GOT3 (cell line): ENCODE data around the gene CYP4F2.
"Not testable (repeated sequence)": the region's sequence is repeated elsewhere in the genome, so short reads cannot be mapped to it uniquely, and the experiment has no call there.

Source experiments
- DNase-seq: peaks from one replicate; lab custom pipeline; 2025; ENCODE audit warnings: mixed read lengths; lab: John Stamatoyannopoulos, UW

The CYP4F2 gene, protein sequence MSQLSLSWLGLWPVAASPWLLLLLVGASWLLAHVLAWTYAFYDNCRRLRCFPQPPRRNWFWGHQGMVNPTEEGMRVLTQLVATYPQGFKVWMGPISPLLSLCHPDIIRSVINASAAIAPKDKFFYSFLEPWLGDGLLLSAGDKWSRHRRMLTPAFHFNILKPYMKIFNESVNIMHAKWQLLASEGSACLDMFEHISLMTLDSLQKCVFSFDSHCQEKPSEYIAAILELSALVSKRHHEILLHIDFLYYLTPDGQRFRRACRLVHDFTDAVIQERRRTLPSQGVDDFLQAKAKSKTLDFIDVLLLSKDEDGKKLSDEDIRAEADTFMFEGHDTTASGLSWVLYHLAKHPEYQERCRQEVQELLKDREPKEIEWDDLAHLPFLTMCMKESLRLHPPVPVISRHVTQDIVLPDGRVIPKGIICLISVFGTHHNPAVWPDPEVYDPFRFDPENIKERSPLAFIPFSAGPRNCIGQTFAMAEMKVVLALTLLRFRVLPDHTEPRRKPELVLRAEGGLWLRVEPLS

DNA sequence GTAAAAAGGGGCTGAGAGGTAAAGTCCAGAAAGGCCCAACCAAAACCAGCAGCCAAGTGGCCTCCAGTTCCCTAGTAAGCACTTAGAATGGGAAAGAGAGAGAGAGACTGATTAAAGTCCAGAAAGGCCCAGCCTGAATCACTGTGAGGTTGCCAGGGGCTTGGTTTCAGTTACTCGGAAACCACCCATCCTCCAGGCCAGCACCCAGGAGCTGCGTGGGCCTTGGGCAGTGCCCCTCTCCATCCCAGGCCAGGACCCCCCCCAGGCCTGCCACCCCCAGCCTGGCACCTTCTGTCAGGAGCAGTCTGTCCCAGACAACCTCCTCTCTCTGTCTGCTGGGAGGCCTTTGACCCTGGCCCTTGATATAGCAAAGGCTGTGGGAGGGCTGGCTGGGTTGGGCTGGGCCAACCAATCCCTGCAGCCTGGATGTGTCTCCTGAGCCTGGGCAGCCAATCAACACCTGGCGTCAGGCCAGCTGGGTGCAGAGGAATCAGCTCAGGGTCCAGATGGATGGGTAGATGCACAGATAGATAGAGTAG is at the start of gene CYP4F2:
TSS of gene CYP4F2 (minus strand) at position 337 of the 539 bp plus-strand sequence. CDS start 463 bp downstream, outside the sequence.
- DNase-seq, result no peak

DNA sequence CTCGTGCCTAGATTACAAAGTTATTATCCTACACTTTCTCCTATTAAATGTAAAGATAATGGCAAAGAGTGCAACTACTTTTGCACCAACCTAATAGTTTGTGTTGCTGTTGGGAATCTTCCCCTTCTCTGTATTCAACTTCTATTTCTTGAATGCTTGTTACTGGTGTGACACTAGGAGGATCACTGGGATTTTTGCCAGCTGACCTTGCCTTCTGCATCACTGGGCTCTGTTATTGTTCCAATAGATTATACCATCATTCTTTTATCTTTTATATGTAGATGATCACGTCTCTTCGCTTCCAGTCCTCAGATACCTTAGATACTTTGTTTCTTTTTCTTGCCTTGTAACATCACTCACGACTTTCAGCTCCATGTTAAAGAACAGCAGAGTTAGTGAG is 47.4 kb upstream of the CYP4F2 start:
- no peak for DNase-seq

DNA sequence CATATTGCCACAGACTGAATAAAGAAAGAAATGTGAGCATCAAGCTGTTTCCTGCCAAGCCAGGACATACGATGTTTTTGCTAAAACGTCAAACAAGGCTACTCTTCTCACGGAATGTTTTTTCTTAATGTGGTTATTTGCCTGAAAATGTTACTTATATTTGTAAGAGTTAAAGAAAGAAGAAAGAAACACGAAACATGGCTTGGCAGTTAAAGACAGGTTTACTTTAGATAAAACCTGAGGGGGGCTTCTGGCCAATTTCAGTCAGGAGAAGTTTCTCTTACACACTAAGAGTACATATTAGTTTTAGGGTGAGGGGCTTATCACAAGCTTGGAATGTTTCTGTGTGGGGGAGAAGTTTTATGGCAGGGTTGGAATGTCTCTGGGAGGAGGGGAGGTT is 46.5 kb upstream of the CYP4F2 start:
- no peak for DNase-seq

DNA sequence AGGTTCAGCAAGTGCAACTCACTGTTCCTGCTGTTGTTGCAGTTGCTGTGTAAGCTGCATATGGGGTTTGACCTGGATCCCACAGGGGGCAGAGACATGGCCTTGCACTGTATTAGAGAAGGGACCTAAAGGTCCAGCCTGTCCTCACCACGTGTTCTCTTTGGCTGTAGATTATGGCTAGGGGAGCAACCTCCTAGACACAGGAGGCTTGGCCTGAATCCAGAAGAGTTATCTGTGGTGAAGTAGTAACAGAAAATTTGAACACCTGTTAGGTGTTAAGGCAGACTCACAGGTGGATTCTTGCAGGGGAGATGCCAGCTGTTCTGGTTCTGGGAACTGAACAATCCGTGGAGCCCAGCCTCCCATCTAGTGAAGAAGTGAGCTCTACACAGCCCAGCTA is 39.9 kb upstream of the CYP4F2 start:
- no peak for DNase-seq

DNA sequence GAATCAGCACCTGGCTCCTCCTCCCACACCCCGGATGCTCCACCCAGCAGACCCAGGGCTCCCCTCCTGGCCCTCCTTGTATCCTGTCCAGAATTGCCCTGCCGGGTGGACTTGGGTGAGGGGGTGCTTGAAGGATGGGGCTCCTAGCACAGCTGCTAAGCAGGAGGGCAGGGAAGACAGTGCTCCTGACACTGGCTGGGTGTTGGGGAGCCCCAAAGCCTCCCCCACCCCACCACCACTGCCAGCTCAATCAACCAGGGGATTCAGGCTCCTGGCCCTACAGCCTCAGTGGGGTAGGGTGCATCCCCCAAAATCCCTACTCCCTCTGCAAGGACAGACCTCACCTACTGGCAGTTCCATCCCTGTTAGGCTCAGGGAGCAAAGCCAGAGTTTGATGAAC is 39.1 kb upstream of the CYP4F2 start:
- DNase-seq, result no peak

DNA sequence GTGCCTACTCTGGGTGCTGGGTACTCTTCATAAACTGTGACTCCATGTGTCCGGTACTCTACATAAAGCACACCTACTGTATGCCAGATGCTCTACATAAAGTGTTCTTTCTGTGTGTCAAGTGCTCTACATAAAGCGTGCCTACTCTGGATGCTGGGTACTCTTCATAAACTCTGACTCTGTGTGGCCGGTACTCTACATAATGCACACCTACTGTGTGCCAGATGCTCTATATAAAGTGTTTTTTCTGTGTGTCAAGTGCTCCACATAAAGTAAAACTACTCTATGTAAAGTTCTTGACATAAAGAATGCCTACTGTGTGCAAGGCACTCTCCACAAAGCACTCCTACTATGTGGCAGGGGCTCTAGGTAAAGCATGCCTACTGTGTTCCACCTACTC is 38.3 kb upstream of the CYP4F2 start:
- no peak for DNase-seq

DNA sequence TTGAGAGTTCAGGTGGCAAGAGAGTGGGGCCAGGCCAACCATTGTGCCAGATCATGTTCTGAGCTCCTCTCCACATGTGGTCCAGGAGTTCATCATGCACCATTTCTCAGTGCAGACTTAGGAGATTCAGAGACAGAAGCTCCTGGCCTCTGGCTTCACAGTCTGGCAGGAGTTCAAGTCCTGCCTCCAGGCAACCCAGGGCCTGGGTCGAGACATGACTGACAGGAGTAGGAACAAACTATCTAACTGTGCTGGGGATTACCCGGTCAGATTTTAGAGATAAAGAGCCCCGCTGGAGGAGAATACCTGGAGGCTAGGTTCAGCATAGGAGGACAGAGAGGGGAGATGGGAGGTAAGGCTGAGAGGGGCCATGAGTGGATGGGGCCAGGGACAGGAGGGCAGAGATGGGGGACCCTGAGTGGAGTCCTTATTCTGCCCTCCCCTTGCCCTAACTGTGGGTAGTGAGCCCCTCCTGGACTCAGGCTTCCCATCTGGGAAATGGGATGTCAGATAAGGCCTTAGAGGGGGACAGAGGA is 37.4 kb upstream of the CYP4F2 start:
- DNase-seq, result no peak

DNA sequence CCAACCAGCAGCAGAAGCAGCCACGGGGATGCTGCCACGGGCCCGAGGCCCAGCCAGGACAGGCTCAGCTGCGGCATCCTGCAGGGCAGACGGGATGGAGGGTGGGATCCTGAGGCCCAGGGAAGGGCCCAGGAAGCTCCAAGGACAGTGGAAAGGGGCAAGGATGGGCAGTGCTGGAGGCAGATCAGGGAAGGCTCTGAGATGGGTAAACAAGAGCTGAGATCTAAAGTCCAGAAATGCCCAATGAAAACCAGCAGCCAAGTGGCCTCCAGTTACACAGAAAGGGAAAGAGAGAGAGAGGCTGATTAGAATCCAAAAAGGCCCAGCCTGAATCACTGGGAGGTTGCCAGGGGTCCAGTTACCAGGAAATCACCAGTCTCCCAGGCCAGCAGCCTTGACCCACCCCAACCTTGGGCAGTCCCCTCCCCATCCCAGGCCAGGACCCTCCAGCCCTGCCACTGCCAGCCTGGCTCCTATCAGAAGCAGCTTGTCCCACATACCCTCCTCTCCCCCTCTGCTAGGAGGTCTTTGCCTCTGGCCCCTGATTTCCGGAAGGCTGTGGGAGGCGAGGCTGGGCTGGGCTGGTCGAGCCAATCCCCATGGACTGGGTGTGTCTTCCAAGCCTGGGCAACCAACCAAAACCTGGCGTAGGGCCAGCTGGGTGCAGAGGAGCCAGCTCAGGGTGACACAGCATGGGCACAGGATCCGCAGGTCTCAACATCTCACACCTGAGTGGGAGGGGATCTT is 36.6 kb upstream of the CYP4F2 start, which contains the start of gene CYP4F11:
TSS of gene CYP4F11 (minus strand) at position 198 of the 747 bp plus-strand sequence. CDS start at position 77, 121 bp downstream.
- no peak for DNase-seq

DNA sequence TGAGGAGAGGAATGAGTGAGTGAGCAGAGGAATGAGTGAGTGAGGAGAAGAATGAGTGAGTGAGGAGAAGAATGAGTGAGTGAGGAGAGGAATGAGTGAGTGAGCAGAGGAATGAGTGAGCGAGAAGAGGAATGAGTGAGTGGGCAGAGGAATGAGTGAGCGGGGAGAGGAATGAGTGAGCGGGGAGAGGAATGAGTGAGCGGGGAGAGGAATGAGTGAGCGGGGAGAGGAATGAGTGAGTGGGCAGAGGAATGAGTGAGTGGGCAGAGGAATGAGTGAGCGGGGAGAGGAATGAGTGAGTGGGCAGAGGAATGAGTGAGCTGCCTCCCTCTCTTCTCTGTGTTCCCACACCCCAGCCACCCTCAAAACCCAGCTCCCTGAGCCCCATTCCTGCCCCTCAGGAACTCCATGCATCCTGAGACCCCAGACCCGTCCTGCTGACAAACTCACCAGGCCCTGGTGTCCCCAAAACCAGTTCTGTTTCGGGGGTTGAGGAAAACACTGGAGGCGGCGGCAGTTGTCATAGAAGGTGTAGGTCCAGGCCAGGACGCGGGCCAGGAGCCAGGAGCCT is 36.0 kb upstream of the CYP4F2 start:
- peak; percentile 20 for DNase-seq

DNA sequence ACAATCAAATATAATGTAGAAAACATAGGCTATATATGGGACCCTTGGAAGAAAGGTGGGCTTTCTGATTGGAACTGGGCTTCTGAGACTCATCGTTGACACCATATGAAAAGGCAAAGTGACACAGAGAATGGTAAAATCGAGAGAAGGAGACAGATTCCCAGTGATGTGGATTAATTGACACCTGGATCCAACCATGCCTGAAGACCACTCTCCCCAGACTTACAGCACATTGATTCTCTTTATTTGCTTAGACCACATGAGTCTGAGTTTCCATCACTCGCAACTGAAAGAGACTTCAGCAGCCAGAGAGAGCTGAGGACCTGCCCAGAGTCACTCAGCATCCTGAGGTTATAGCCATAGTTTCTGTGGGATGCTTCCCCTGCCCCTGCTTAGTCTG is 30.4 kb upstream of the CYP4F2 start:
- no peak for DNase-seq

DNA sequence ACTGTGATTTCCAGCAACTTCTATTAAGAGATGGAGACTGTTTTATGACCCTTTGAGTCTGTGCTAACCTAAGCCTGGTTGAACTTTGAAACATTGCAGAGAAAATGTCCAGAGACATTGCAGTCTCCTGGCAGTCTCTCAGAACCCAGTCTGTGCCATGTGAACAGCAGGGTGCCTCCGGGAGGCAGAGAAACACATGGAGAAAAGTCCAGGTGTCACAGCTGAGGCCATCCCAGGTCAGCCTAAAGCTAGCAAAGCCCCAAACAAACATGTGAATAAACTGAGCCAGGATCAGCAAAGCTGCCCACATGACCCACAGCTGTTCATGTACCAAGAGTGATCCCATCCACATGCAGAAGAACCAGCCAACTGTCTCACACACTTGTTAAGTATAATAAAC is 28.6 kb upstream of the CYP4F2 start:
- no peak for DNase-seq

DNA sequence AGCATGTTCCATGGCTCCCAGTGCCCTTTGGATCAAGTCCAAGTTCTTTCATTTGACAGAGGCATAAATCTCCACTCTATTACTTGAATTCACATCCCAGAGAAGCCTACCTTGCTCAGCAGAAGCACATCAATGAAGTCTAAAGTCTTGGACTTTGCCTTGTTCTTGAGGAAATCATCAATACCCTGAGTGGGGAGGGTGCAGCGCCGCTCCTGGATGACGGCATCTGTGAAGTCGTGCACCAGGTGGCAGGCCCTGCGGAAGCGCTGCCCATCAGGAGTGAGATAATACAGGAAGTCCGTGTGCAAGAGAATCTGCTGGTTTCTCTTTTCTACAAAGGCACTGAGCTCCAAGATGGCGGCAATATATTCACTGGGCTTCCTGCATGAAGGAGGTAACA is 25.8 kb upstream of the CYP4F2 start:
- DNase-seq, result no peak

DNA sequence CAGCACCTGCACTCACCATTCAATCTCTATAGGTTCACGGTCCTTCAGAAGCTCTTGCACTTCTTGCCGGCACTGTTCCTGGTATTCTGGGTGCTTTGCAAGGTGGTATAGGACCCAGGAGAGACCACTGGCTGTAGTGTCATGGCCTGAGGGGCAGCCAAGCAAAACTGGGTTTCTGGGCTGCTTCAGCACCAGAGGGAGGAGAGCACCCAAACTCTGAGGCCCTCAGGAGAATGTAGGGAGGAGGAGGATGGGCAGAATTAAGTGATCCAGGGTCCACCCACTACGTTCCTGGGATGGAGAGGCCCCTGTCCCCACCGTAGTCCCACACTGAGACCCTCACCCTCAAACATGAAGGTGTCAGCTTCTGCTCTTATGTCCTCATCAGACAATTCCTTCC is 24.1 kb upstream of the CYP4F2 start:
- DNase-seq, result no peak

DNA sequence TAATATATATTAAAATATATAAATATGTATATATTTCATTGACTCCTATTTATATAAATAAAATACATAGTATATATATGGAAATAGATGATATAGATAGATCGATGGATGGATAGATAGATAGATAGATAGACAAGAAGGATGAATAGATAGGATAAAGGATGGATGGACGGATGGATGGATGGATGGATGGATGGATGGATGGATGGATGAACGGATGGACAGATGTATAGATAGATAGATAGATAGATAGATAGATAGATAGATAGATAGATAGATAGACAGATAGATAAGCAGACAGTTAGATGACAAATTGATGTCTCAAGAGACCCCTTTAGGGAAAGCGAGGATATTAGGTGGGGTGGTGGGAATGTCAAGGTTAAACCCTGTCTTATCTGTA is 21.4 kb upstream of the CYP4F2 start:
- DNase-seq, result no peak

DNA sequence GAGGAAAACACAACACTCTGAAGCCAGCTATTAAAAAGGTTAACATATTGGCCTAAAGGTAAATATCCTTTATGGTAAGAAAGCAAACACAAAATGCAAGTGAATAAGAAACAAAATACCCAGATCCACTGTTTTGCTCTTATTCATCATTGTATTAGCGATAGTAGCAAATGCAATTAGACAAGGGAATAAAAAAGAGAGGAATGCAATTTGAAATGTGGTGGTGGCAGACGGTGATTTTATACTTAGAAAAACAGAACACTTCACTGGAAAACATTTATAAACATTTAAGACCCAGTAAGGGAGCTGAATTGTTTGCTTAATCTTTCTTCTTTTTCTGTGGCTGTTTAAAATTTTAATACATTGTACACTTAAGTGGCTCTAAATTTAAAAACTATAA is 17.2 kb upstream of the CYP4F2 start:
- DNase-seq, result no peak

DNA sequence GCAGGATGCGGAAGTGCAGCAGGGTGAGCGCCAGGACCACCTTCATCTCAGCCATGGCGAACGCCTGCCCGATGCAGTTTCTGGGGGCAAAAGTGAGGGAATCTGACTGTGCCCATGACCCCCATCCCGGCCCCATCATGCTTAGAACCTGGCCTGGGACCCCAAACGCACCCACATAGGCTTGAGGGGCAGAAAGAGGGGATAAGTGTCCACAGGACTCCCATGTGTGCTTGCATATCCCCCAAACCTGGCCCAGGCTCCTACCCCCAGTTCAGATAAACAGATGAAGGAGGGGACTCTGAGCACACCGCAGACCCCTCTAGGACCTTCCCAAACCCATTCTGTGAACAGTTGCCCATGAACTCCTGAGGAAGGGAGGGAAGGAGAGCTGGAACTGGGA is 16.0 kb upstream of the CYP4F2 start:
- no peak for DNase-seq

DNA sequence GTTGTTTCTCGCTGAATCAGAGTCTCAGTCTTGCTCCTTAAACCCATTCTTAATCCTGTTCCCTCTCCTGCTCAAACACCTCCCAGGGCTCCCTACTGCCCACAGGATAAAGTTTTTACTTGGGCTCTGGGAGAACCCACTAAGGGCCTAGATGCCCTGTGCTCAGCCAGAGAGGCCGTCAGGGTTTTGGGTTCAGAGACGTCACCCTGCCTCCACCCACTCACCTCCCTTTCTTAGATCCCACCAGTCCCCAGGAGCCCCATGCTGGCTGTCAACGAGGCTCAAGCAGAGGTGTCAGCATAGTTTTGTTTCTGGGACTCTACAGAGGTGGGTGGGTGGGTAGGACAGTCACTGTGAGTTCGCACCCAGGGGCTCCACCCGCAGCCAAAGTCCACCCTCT is 15.5 kb upstream of the CYP4F2 start:
- no peak for DNase-seq

DNA sequence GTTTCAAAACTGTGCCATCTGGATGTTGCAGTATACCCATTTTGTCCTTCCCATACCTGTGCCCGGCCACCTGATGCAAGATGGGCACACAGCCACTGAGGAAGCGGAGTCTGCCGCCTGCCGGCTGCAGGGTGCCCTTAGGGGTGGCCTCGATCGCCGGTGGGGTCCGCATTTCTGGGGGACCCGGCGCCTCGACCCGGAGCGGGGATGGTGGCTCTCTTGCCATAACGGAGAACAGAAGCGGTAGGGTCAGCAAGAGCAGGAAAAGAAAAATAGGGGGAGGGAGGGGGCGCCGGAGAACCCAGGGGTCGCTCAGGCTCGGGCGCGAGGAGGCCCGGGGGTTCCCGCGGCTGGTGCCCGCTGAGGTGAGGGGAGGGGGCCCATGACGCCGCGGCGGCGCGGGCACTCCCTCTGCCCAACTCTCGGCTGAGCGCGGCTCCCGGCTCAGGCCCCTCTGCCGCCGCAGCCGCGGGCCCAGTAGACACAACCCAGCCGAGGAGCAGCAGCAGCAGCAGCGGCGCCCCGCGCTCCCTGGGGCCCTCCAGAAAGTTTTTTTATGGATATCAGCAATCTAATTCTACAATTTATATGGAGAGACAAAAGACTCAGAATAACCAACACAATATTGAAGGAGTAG is 13.8 kb upstream of the CYP4F2 start:
- no peak for DNase-seq

DNA sequence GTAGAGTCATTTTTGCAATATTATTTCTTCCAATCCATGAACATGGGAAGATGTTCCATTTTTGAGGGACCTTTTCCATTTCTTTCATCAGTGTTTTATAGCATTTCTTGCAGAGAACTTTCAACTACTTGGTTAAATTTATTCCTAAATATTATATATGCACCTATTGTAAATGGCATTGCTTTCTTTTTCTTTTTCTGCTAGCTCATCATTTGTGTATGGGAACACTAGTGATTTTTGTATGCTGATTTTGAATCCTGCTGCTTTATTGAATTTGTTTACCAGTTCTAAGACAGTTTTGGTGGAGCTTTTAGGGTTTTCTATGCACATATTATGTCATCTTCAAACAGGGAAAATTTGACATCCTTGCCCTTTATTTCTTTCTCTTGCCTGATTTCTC is 7.2 kb upstream of the CYP4F2 start:
- DNase-seq, result no peak

DNA sequence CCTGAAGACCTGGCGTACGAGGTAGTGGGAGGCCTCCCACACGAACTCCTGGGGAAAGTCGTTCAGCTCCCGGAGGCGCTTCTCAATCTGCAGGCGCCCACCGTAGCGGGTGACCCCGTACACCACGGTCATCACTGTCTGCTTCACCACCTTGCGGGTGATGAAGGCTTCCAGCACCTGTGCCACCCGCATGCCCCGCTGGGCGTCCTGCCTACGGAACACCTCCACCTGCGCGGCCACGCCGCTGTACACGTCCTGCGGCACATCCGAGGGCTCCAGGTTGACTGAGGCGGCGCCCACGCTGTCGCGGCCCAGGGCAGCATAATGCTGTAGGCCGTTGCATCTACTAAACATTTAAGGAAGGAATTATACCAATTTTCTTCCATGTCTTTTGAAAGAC is 5.0 kb upstream of the CYP4F2 start:
- DNase-seq, result not testable (repeated sequence)

DNA sequence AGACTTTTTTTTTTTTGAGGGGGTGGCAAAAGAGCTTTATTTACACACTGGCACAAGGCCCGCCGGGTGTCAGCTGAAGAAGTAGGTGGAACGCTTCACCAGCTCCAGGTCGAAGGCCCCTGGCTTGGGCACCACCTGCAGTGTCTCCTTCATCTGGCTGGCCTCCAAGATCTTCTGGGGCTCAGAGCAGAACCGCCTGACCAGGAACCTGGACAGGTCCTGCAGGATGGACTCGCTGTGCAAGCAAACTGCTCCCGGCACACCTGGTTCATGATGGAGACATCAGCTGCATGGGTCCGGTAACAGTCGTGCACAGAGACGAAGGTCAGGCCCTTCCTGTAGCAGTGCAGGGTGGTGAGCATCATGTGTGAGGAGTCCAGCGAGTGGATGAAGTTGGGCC is 4.4 kb upstream of the CYP4F2 start:
- DNase-seq, result no peak

DNA sequence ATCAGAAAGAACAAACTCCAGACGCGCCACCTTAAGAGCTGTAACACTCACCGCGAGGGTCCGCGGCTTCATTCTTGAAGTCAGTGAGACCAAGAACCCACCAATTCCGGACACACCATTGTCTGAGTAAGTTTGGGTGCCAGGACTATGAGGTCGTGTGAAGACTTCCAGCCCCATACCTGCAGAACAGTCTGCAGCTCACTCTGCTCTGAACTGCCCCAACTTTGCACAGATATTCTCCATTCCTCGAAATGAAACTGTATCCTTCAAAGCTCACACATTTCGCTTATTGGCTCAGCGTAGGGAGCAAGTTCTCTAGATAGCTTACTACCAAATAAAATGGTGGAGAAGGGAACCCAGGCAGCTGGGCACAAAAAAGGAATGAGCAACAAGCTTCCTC is 2.6 kb upstream of the CYP4F2 start:
- no peak for DNase-seq
